Small intestine (tissue), 16 donors: ENCODE measurements around the gene HK2. TPM values are rescaled to one million over a fixed set of nuclear protein-coding genes. Genes with fewer than 3 reads are reported as not detected.
"Not testable (repeated sequence)": the region's sequence is repeated elsewhere in the genome, so short reads cannot be mapped to it uniquely, and the experiment has no call there.

Experiments
- DNase-seq, 2 donors: peaks; one replicate each; pipeline versions ENCODE4 v3.0.0 to v3.0.0-alpha.2; 2013
- FAIRE-seq: peaks from 2 replicates; lab custom pipeline; 2012; peaks lifted over from hg19 to GRCh38; lab: Jason Lieb, UNC
- H3K27ac ChIP-seq, 3 donors: one replicate each; pipeline ENCODE4 v1.5.1; 2013; ENCODE audit warnings: low read length in 2 of 3, mild to moderate bottlenecking in 2 of 3, control low read depth in 1 of 3, inconsistent platforms in 1 of 3, low read depth in 1 of 3, moderate library complexity in 1 of 3
- H3K27me3 ChIP-seq, 3 donors: one replicate each; pipeline ENCODE4 v1.6.1; 2013; ENCODE audit warnings: low read length in 3 of 3, inconsistent platforms in 1 of 3; ENCODE audit not compliant: control insufficient read depth in 3 of 3, insufficient read depth in 3 of 3
- H3K36me3 ChIP-seq, 3 donors: one replicate each; pipeline ENCODE4 v1.6.1; 2013; ENCODE audit warnings: low read length in 3 of 3, inconsistent platforms in 1 of 3, low read depth in 1 of 3, mild to moderate bottlenecking in 1 of 3, moderate library complexity in 1 of 3; ENCODE audit not compliant: control insufficient read depth in 3 of 3, insufficient read depth in 2 of 3
- H3K4me1 ChIP-seq, 3 donors: one replicate each; pipeline ENCODE4 v1.6.1; 2013; ENCODE audit warnings: low read length in 2 of 3, inconsistent platforms in 1 of 3, low read depth in 1 of 3, mild to moderate bottlenecking in 1 of 3, moderate library complexity in 1 of 3; ENCODE audit not compliant: control insufficient read depth in 3 of 3, insufficient read depth in 2 of 3
- H3K4me3 ChIP-seq, 3 donors: one replicate each; pipeline ENCODE4 v1.5.1; 2013; ENCODE audit warnings: low read length in 3 of 3, control low read depth in 1 of 3, inconsistent platforms in 1 of 3, low read depth in 1 of 3, mild to moderate bottlenecking in 1 of 3, moderate library complexity in 1 of 3
- H3K9me3 ChIP-seq, 2 donors: one replicate each; pipeline ENCODE4 v1.6.1; 2013; ENCODE audit warnings: low read depth in 1 of 2, low read length in 1 of 2; ENCODE audit not compliant: control insufficient read depth in 2 of 2, insufficient read depth in 1 of 2
- WGBS, 3 donors: extraction: QIAGEN DNeasy Blood & Tissue Kit; methylation state at CpG; one replicate each; pipeline ENCODE4 v1.1.7; 2013; 5-methylcytosine and 5-hydroxymethylcytosine counted together
- long read RNA-seq, 10 donors: transcript quantifications; one replicate each; lab custom pipeline, GENCODE V29; 2026
- polyA plus RNA-seq, 4 donors: library from polyadenylated mRNA; stranded (reverse) in 3 of 4; unstranded in 1 of 4; fragments of 200-250 nt in 3 of 4; fragments of 120-200 nt in 1 of 4; gene quantifications; one replicate each; pipeline versions ENCODE4 v1.2.1 to v1.2.3, GENCODE V29; 2013
- donor health status: healthy with polysubstance abuse.
- donor health status: control.
- donor health status: control.
- donor health status: Bipolar disorder and iron deficiency.
- donor health status: healthy.

The HK2 gene
- 1 to 10 TPM; 2.2 to 7.3 (median 3.7) TPM for polyA plus RNA-seq
- long read RNA-seq, donor 1 = 0 reads
- long read RNA-seq, donor 2 = 0 reads
- long read RNA-seq, donor 3 = 0 reads
- long read RNA-seq, donor 4 = 0 reads
- long read RNA-seq, donor 5 = 0 reads
- long read RNA-seq, donor 6 = 0 reads
- long read RNA-seq, donor 7 = 0 reads
- long read RNA-seq, donor 8 = 0 reads
- long read RNA-seq, donor 9 = 0 reads
- long read RNA-seq, donor 10, full-length matches to known transcripts = 4 of 4 reads
- long read RNA-seq, donor 10, partial matches to known transcripts = 0 of 4 reads
- long read RNA-seq, donor 10, other reads (novel, unspliced or antisense) = 0 of 4 reads

DNA sequence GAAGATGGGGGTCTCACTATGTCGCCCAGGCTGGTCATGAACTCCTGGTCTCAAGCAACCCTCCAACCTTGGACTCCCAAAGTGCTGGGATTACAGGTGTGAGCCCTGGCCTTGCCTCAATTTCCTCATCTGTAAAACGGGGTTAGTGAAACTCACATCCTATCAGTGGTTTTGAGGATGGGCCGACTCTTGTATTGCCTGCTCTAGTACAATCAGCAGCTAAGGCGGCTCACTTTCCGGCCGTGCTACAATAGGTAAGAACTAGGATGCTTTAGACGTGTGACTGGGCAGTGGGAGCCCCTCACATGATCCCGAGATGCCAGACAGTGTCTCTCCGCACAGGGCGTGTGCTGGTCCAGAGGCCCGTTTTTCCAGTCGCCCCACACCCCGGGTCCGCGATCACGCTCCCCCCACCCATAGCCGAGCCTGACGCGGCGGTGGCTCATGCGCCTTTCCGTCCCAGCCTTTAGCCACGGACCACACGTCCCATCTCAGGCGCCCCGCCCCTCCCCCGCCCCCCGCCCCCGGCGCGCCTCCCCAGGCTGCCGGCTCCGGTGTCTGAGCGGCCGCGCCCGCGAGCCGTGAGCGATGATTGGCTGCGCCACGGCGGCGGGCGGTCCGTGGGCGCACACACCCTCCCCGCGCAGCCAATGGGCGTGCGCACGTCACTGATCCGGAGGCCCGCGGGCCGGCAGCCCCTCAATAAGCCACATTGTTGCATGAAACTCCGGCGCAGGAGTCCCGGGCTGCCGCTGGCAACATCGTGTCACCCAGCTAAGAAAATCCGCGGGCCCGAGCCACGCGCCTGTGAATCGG lies at the start of gene HK2:
Gene HK2, plus strand, starts transcription at position 710 of the 816 bp plus-strand sequence. CDS start 454 bp downstream, outside the sequence.
- WGBS, 3 donors = 3 to 6% (median 5%) methylated on average over 65 to 67 of the region's 67 CpGs
- H3K27ac ChIP-seq = peak within 1 kb of the TSS in 2 of 3 donors; percentile 28 to 83
- DNase-seq = peak; percentile 59 to 78
- H3K4me3 ChIP-seq = peak within 1 kb of the TSS; percentile 47 to 84 (median 53)
- H3K36me3 ChIP-seq = no peaks in the 10 kb centered on the region
- H3K27me3 ChIP-seq = peaks cover 2 to 64% (median 3%) of the 10 kb centered on the region in 3 donors
- no peak for FAIRE-seq
- no peaks in the 10 kb centered on the region for H3K9me3 ChIP-seq
- H3K4me1 ChIP-seq = peaks cover 0 to 11% (median 5%) of the 10 kb centered on the region in 3 donors

DNA sequence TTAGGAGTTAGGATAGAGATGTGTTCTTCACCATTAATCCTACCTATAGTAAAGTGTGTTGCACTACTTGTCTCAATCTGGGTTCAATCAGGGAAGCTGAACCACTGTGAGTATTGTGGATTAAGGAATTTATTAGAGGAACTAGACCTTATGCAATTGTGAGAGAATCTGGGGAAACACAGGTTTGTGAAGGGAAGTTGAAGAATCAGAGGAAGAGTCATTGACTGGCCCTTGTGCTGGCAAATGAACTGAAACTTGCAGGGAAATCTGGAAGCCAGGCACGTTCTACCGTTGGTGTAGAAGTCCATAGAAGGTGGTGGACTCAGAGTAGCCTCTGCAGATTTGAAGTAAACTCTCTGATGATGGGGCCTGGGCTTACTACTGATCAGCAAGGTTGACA lies 44.7 kb upstream of the HK2 start:
- 66 to 83% (median 80%) methylated on average over 2 of the region's 2 CpGs for WGBS, 3 donors
- Histone ChIP-seq H3K36me3 (no peaks in the 10 kb centered on the region), H3K27me3 (no peaks in the 10 kb centered on the region), H3K27ac (no peak overlapping the region), H3K4me1 (no peaks in the 10 kb centered on the region), H3K9me3 (no peaks in the 10 kb centered on the region), H3K4me3 (no peak overlapping the region)
- FAIRE-seq = no peak
- no peak for DNase-seq

DNA sequence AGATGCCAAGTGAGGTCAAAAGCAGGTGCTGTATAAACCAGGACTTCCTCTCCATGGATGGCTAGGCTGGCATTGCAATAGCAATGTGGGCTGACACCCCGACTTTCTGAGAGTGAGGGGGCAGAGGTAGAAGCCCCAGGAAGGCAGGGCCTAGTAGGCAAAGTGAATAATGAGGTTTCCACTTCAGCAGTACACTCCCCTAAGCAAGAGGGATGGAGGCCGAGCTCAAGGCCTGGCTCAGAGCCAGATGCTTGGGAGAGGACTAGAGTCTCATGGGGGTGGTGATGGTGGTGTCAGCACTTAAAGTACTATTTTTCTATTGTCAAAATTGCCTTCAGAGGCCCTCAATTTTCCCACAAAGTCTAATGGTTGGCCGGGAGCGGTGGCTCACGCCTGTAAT lies 41.6 kb upstream of the HK2 start:
- WGBS, 3 donors = 67 to 81% (median 73%) methylated on average over 5 of the region's 5 CpGs
- DNase-seq (no peak), FAIRE-seq (no peak)
- no peaks in the 10 kb centered on the region for H3K36me3 ChIP-seq
- no peaks in the 10 kb centered on the region for H3K27me3 ChIP-seq
- H3K27ac ChIP-seq = no peak overlapping the region
- no peaks in the 10 kb centered on the region for H3K4me1 ChIP-seq
- H3K9me3 ChIP-seq = peaks cover 0 to 2% of the 10 kb centered on the region in 2 donors
- H3K4me3 ChIP-seq = no peak overlapping the region

GRCh38 chr2:74794878-74795277 lies 39.0 kb upstream of the HK2 start:
- H3K27me3 ChIP-seq, H3K36me3 ChIP-seq, DNase-seq, H3K4me1 ChIP-seq, H3K9me3 ChIP-seq, FAIRE-seq, H3K4me3 ChIP-seq, H3K27ac ChIP-seq: not testable (repeated sequence)
- WGBS, 3 donors = no CpG with 5 or more reads among the region's 2 CpGs

DNA sequence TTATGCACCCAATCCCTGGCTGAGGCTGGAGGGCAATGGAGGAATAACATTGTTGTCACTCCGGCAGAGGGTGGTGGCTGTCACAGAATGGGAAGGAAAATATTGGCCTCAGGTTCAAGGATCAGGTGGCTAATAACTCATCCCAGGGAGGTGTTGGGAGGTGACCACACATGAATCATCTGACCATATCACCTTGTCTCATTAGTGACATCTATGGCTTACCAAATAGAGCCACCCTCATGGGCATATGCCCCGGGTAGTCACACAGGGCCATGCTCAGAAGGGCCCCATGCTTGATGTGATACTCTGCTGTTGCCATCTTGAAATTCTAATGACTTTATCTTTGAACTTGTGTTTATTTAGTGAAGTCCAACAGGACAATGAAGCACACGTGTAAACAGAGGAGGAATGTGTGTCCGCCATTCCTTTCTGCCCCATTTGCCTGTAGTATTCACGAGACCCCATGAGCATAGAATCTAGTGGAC lies 27.5 kb upstream of the HK2 start:
- H3K27ac ChIP-seq = no peak overlapping the region
- H3K27me3 ChIP-seq = no peaks in the 10 kb centered on the region
- no peaks in the 10 kb centered on the region for H3K9me3 ChIP-seq
- H3K36me3 ChIP-seq = no peaks in the 10 kb centered on the region
- WGBS, 3 donors = 77 to 88% (median 80%) methylated on average over 5 of the region's 5 CpGs
- no peak overlapping the region for H3K4me3 ChIP-seq
- DNase-seq (peak in 1 of 2 donors; percentile 9), FAIRE-seq (no peak)
- no peaks in the 10 kb centered on the region for H3K4me1 ChIP-seq

DNA sequence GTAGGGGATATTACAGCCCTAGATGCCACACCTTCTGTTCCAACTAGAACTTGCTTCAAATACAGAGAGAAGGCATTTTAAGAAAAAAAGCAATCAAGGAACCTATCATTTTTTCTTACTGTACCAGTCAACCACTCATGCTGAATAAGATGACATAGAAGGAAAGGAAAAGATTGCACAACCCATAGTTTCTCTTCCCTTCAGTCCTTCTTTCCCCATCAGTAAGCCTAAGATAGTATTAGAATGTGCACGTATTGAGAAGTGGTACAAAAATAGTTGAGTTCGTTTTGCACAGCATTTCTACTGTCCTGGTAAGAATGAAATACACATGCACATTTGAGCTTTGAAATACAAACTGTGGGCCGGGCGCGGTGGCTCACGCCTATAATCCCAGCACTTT lies 27.0 kb upstream of the HK2 start:
- no peak for FAIRE-seq
- no peaks in the 10 kb centered on the region for H3K4me1 ChIP-seq
- no peak for DNase-seq
- H3K27ac ChIP-seq = no peak overlapping the region
- no peaks in the 10 kb centered on the region for H3K36me3 ChIP-seq
- 76 to 87% (median 82%) methylated on average over 6 of the region's 6 CpGs for WGBS, 3 donors
- no peaks in the 10 kb centered on the region for H3K27me3 ChIP-seq
- H3K4me3 ChIP-seq = no peak overlapping the region
- H3K9me3 ChIP-seq = no peaks in the 10 kb centered on the region

DNA sequence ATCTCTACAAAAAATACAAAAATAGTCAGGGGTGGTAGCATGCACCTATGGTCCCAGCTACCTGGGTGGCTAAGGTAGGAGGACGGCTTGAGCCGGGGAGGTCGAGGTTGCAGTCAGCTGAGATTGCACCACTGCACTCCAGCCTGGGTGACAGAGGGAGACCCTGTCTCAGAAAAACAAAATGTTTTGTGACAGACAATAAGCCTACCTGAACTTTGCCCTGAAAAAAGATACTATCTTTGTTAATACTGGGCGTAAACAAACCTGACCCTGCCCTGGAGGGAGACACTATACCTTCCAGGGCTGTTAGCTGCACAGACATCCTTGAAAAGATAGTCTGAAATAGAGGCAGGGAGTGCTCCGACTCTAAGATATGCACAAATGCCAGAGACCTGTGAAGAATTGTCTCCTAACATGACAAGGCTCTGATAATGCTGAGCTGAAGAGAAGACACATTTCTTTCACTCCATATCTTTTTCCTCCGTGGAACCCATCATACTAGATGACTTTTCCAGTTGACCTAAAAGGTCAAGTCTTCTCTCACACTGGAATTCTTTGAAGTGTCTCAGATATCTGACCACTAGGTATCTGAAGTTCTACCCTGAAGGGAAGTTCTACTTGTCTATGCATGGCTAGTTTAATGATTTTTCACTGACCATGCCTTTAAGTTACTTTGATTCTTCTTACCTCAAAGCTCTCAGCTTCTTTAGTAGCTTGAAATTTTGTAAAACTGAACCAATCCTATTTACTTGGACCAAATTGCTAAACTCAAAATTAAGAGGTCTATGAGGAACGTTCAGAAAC lies 20.9 kb upstream of the HK2 start:
- Histone ChIP-seq H3K4me1 (peaks cover 0 to 11% (median 0%) of the 10 kb centered on the region in 3 donors), H3K36me3 (no peaks in the 10 kb centered on the region), H3K4me3 (no peak overlapping the region), H3K9me3 (no peaks in the 10 kb centered on the region), H3K27me3 (peaks cover 0 to 6% (median 0%) of the 10 kb centered on the region in 3 donors), H3K27ac (no peak overlapping the region)
- FAIRE-seq = no peak
- WGBS, 3 donors = 37 to 53% (median 49%) methylated on average over 7 of the region's 7 CpGs
- DNase-seq = no peak

GRCh38 chr2:74814102-74814501 lies 19.8 kb upstream of the HK2 start:
- Histone ChIP-seq H3K9me3 (no peaks in the 10 kb centered on the region), H3K4me3 (no peak overlapping the region), H3K27ac (no peak overlapping the region), H3K36me3 (no peaks in the 10 kb centered on the region), H3K27me3 (peaks cover 0 to 6% (median 0%) of the 10 kb centered on the region in 3 donors), H3K4me1 (peaks cover 0 to 11% (median 0%) of the 10 kb centered on the region in 3 donors)
- FAIRE-seq = no peak
- WGBS, 3 donors = 56 to 75% (median 73%) methylated on average over 2 of the region's 2 CpGs
- DNase-seq = no peak
